Measurements from ENCODE around the gene SPEM3. TPM values are rescaled to one million over a fixed set of nuclear protein-coding genes. Genes with fewer than 3 reads are reported as not detected.

The SPEM3 gene
- polyA plus RNA-seq, 3 donors, result not detected

DNA sequence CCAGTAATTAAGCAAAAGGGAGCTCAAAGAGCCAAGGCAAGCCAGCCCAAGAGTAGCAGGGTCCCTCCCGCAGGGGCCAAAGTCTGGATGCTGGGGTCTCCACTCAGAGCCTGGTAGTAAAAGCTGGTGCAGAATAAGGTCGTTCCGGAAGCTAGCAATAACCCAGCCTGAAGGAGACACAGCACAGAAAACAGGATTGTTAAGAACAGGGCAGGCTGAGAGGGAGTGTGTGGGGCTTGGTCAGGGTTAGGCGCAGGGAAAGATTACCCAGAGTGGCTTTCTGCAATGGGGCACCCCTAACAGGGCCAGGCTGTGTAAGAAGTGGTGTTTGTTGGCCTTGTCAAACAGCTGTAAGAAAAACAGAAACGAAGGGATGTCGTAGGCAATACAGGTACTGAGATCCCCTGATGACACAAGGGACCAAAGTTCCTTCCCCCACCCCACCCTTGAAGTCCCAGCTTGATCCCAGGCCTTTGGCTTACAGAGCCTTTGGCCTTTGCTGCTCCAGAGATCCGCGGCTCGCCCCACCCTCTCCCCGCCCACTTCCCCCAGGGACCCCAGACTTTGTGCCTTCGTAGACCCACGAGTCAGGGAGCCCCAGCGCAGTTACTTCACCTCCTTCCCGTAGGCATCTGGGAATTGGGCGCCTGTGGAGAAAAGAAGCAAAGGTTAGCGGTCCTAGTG is 25.5 kb upstream of the SPEM3 start:
- peaks cover 5% of the 10 kb centered on the region in 2 donors for H3K36me3 Mint-ChIP-seq
- Histone ChIP-seq H3K4me3 (replicated peaks in 1 of 3; ENCODE audit: low read depth in 2 of 3, low read length in 3 of 3) (peak overlapping the region; percentile 57 to 86 (median 62)), H4K20me1 (ENCODE audit: insufficient read depth, low read length) (no peaks in the 10 kb centered on the region), H3K4me2 (replicated peaks; ENCODE audit: extremely low read depth, low read length, poor library complexity, severe bottlenecking) (peak overlapping the region; percentile 92), H3K4me1 (ENCODE audit: control insufficient read depth in 1 of 2, insufficient read depth in 2 of 2, low read length in 2 of 2) (peaks cover 13 to 24% of the 10 kb centered on the region in 2 donors), H2AFZ (ENCODE audit: insufficient read depth, low read depth, low read length, poor library complexity, severe bottlenecking) (peak overlapping the region; percentile 90), H3K79me2 (ENCODE audit: insufficient read depth, low read length) (peaks cover 3% of the 10 kb centered on the region), H3K36me3 (replicated peaks in 1 of 2; ENCODE audit: control insufficient read depth in 1 of 2, insufficient read depth in 2 of 2, low read length in 2 of 2) (no peaks in the 10 kb centered on the region), H3K9me3 (replicated peaks in 1 of 2; ENCODE audit: control insufficient read depth in 1 of 2, insufficient read depth in 1 of 2, low read length in 2 of 2) (no peaks in the 10 kb centered on the region), H3K27me3 (ENCODE audit: control insufficient read depth in 2 of 2, insufficient read depth in 2 of 2, low read length in 2 of 2) (peaks cover 4 to 25% of the 10 kb centered on the region in 2 donors), H3K9ac (ENCODE audit: insufficient read depth, low read length, poor library complexity, severe bottlenecking) (peak overlapping the region; percentile 62), H3K27ac (ENCODE audit: low read depth in 1 of 2, low read length in 2 of 2) (peak overlapping the region; percentile 59 to 70)
- peak in 1 of 3 donors; percentile 3 for DNase-seq
- TF ChIP-seq CTCF (IDR thresholded peaks at IDR 0.05), result no peak
- peaks cover 0 to 11% (median 0%) of the 10 kb centered on the region in 7 donors for H3K9me3 Mint-ChIP-seq
- H3K27ac Mint-ChIP-seq, result peak overlapping the region; percentile 67 to 98 (median 92)
- intact Hi-C loops (cut with micrococcal nuclease), result loop anchor here in 1 of 2 donors (2.0 to 10.0 kb wide), 4 partner anchors 74 to 188 kb away; partner anchors contain the start of genes ACADVL, CTDNEP1, DLG4 and ELP5
- peaks cover 26 to 33% (median 26%) of the 10 kb centered on the region in 3 donors for H3K27me3 Mint-ChIP-seq (ENCODE audit: low read depth in 3 of 3)
- 34% methylated on average over 8 of the region's 16 CpGs for WGBS (ENCODE audit: insufficient coverage)
- H3K4me1 Mint-ChIP-seq, result peaks cover 21% of the 10 kb centered on the region
- H3K4me3 Mint-ChIP-seq, result peak overlapping the region; percentile 86 to 89

- H3K27ac Mint-ChIP-seq, result peak overlapping the region; percentile 67 to 98 (median 92)
- H3K4me1 ChIP-seq (ENCODE audit: control insufficient read depth in 1 of 2, insufficient read depth in 2 of 2, low read length in 2 of 2), result peaks cover 13 to 24% of the 10 kb centered on the region in 2 donors
- peak overlapping the region; percentile 59 to 70 for H3K27ac ChIP-seq (ENCODE audit: low read depth in 1 of 2, low read length in 2 of 2)
- H3K4me2 ChIP-seq (replicated peaks; ENCODE audit: extremely low read depth, low read length, poor library complexity, severe bottlenecking), result peak overlapping the region; percentile 92
- H3K36me3 Mint-ChIP-seq, result peaks cover 5% of the 10 kb centered on the region in 2 donors
- WGBS (ENCODE audit: insufficient coverage), result 0% methylated on average over 8 of the region's 13 CpGs
- H3K27me3 Mint-ChIP-seq (ENCODE audit: low read depth in 3 of 3), result peaks cover 29 to 36% (median 29%) of the 10 kb centered on the region in 3 donors
- H3K4me3 ChIP-seq (replicated peaks in 1 of 3; ENCODE audit: low read depth in 2 of 3, low read length in 3 of 3), result peak overlapping the region; percentile 57 to 86 (median 62)
- peak overlapping the region; percentile 62 for H3K9ac ChIP-seq (ENCODE audit: insufficient read depth, low read length, poor library complexity, severe bottlenecking)
- peaks cover 3% of the 10 kb centered on the region for H3K79me2 ChIP-seq (ENCODE audit: insufficient read depth, low read length)
- peak overlapping the region; percentile 90 for H2AFZ ChIP-seq (ENCODE audit: insufficient read depth, low read depth, low read length, poor library complexity, severe bottlenecking)
- no peak for DNase-seq
- H3K4me1 Mint-ChIP-seq, result peaks cover 21% of the 10 kb centered on the region
- H3K27me3 ChIP-seq (ENCODE audit: control insufficient read depth in 2 of 2, insufficient read depth in 2 of 2, low read length in 2 of 2), result peaks cover 4 to 28% of the 10 kb centered on the region in 2 donors
- no peak for TF ChIP-seq CTCF (IDR thresholded peaks at IDR 0.05)
- intact Hi-C loops (cut with micrococcal nuclease), result loop anchor here in 1 of 2 donors (2.0 to 10.0 kb wide), 4 partner anchors 75 to 189 kb away; partner anchors contain the start of genes ACADVL, CTDNEP1, DLG4 and ELP5
- H3K4me3 Mint-ChIP-seq, result peak overlapping the region; percentile 86 to 89
- H3K36me3 ChIP-seq (replicated peaks in 1 of 2; ENCODE audit: control insufficient read depth in 1 of 2, insufficient read depth in 2 of 2, low read length in 2 of 2), result no peaks in the 10 kb centered on the region
- no peaks in the 10 kb centered on the region for H4K20me1 ChIP-seq (ENCODE audit: insufficient read depth, low read length)
- H3K9me3 ChIP-seq (replicated peaks in 1 of 2; ENCODE audit: control insufficient read depth in 1 of 2, insufficient read depth in 1 of 2, low read length in 2 of 2), result no peaks in the 10 kb centered on the region
- peaks cover 0 to 11% (median 0%) of the 10 kb centered on the region in 7 donors for H3K9me3 Mint-ChIP-seq
Measured at GRCh38 chr17:7403727-7403976, 25.0 kb upstream of the SPEM3 start.
